Suprapubic skin (tissue), 4 donors: ENCODE measurements around the gene GNAI2.

ENCODE experiments used
- CTCF ChIP-seq, 2 donors: fragments of 200-600 bp in 1 of 2; fragments of 450-650 bp in 1 of 2; sonication (generic) in 1 of 2; IDR thresholded peaks; one replicate each; pipeline ENCODE4 v1.5.1; 2016 to 2019; ENCODE audit warnings: antibody characterized with exemption in 2 of 2, mild to moderate bottlenecking in 1 of 2, moderate library complexity in 1 of 2
- EP300 ChIP-seq: sonication (generic); formaldehyde crosslinking; IDR thresholded peaks from one replicate; pipeline ENCODE4 v1.6.1; 2017; ENCODE audit warnings: antibody characterized with exemption
- POLR2A ChIP-seq, 2 donors: fragments of 450-650 bp; IDR thresholded peaks; one replicate each; pipeline ENCODE4 v1.6.1; 2017; ENCODE audit warnings: antibody characterized with exemption in 2 of 2, mild to moderate bottlenecking in 2 of 2, moderate library complexity in 2 of 2
- POLR2AphosphoS5 ChIP-seq, 3 donors: sonication (generic); formaldehyde crosslinking; IDR thresholded peaks; one replicate each; pipeline ENCODE4 v1.6.1; 2017; ENCODE audit warnings: antibody characterized with exemption in 3 of 3

GRCh38 chr3:50250514-50250913, 14.5 kb downstream of the GNAI2 start:
- TF ChIP-seq POLR2A (IDR thresholded peaks at IDR 0.05) (no peak), CTCF (IDR thresholded peaks at IDR 0.05) (no peak), EP300 (no peak), POLR2AphosphoS5 (IDR thresholded peaks at IDR 0.05) (no peak)
